SK-N-SH (cell line): ENCODE results near the gene HAO2.

Experiments
- CHD2 ChIP-seq: fragments of 150-350 bp; IDR thresholded peaks from 2 replicates; pipeline ENCODE4 v1.6.1; 2018; ENCODE audit warnings: low read length; ENCODE audit not compliant: partially characterized antibody
- CTCF ChIP-seq: fragments of 200-600 bp; sonication (generic); IDR thresholded peaks from 2 replicates; pipeline ENCODE4 v1.6.1; 2017; ENCODE audit warnings: antibody characterized with exemption, mild to moderate bottlenecking, moderate library complexity
- EP300 ChIP-seq, 2 experiments: IDR thresholded peaks; 2 replicates each; pipeline versions ENCODE4 v1.4.0 to v1.6.1; 2012; ENCODE audit warnings: borderline replicate concordance in 1 of 2, low read depth in 1 of 2, low read length in 1 of 2
- GABPA ChIP-seq: IDR thresholded peaks from 2 replicates; pipeline ENCODE4 v1.4.0; 2012; ENCODE audit warnings: low read depth, mild to moderate bottlenecking
- MAX ChIP-seq: IDR thresholded peaks from 2 replicates; pipeline ENCODE4 v1.4.0; 2012; ENCODE audit warnings: low read depth
- MXI1 ChIP-seq: IDR thresholded peaks from 2 replicates; pipeline ENCODE4 v1.6.1; 2012; ENCODE audit warnings: mild to moderate bottlenecking, low read depth, low read length, improper control_type of control experiment
- POLR2AphosphoS5 ChIP-seq: IDR thresholded peaks from 2 replicates; pipeline ENCODE4 v1.6.1; 2012; ENCODE audit warnings: low read depth, low read length
- RFX5 ChIP-seq: IDR thresholded peaks from 2 replicates; pipeline ENCODE4 v1.6.1; 2012; ENCODE audit warnings: mild to moderate bottlenecking, improper control_type of control experiment, low read length
- SIN3A ChIP-seq: IDR thresholded peaks from 2 replicates; pipeline ENCODE4 v1.6.1; 2012; ENCODE audit warnings: low read depth, mild to moderate bottlenecking, low read length, moderate library complexity, borderline replicate concordance
- TAF1 ChIP-seq: IDR thresholded peaks from 2 replicates; pipeline ENCODE4 v1.6.1; 2012; ENCODE audit warnings: low read depth, mild to moderate bottlenecking, low read length, moderate library complexity, borderline replicate concordance
- YY1 ChIP-seq: IDR thresholded peaks from 2 replicates; pipeline ENCODE4 v1.4.0; 2012; ENCODE audit warnings: low read depth, mild to moderate bottlenecking
- TF ChIP-seq, protein P1 (sequence below): fragments of 150-350 bp; IDR thresholded peaks from 2 replicates; pipeline ENCODE4 v1.6.1; 2017; ENCODE audit warnings: antibody characterized with exemption, low read length, low read depth, borderline replicate concordance

- TF ChIP-seq CTCF (no peak), RFX5 (no peak), EP300 (IDR thresholded peaks at IDR 0.05; ENCODE audit: borderline replicate concordance in 1 of 2, low read depth in 1 of 2, low read length in 1 of 2) (no peak), YY1 (no peak), MAX (no peak), GABPA (no peak), TAF1 (no peak), POLR2AphosphoS5 (no peak), CHD2 (no peak), SIN3A (no peak), MXI1 (no peak)
- TF ChIP-seq, protein P1, sequence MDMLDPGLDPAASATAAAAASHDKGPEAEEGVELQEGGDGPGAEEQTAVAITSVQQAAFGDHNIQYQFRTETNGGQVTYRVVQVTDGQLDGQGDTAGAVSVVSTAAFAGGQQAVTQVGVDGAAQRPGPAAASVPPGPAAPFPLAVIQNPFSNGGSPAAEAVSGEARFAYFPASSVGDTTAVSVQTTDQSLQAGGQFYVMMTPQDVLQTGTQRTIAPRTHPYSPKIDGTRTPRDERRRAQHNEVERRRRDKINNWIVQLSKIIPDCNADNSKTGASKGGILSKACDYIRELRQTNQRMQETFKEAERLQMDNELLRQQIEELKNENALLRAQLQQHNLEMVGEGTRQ, result no peak
Measured at GRCh38 chr1:119348941-119349340, 19.6 kb upstream of the HAO2 start.
